Heart left ventricle (tissue), 16 donors: ENCODE measurements around the gene TUT7. TPM values are rescaled to one million over a fixed set of nuclear protein-coding genes. Genes with fewer than 3 reads are reported as not detected.
"Not testable (repeated sequence)": the region's sequence is repeated elsewhere in the genome, so short reads cannot be mapped to it uniquely, and the experiment has no call there.

Experiments used
- ATAC-seq, 4 donors: fragments of 200-7000 bp; cut with Tn5 transposase; one replicate each; pipeline ENCODE4 v1.9.1; 2020 to 2022; ENCODE audit warnings: moderate library complexity in 4 of 4, mild to moderate bottlenecking in 3 of 4, moderate number of reproducible peaks in 1 of 4
- DNase-seq, 5 donors: peaks; one replicate each; pipeline ENCODE4 v3.0.0-alpha.2; 2020
- H3K27ac ChIP-seq, 12 donors: fragments of 200-600 bp; sonication (generic) in 4 of 12; one replicate each; pipeline versions ENCODE4 v1.5.0 to v1.8.0; 2016 to 2022; ENCODE audit warnings: mild to moderate bottlenecking in 2 of 12
- H3K27me3 ChIP-seq, 9 donors: fragments of 200-600 bp; sonication (generic) in 2 of 9; one replicate each; pipeline versions ENCODE4 v1.5.1 to v1.8.0; 2016 to 2022; ENCODE audit warnings: mild to moderate bottlenecking in 3 of 9
- H3K36me3 ChIP-seq, 9 donors: fragments of 200-600 bp; sonication (generic) in 2 of 9; one replicate each; pipeline versions ENCODE4 v1.5.0 to v1.8.0; 2018 to 2022; ENCODE audit warnings: mild to moderate bottlenecking in 2 of 9
- H3K4me1 ChIP-seq, 12 donors: fragments of 200-600 bp; sonication (generic) in 4 of 12; one replicate each; pipeline versions ENCODE4 v1.5.0 to v1.8.0; 2016 to 2022; ENCODE audit warnings: mild to moderate bottlenecking in 3 of 12
- H3K4me3 ChIP-seq, 12 donors: fragments of 200-600 bp; sonication (generic) in 4 of 12; one replicate each; pipeline versions ENCODE4 v1.5.0 to v1.8.0; 2017 to 2022; ENCODE audit warnings: mild to moderate bottlenecking in 9 of 12, moderate library complexity in 4 of 12
- H3K9me3 ChIP-seq, 12 donors: fragments of 200-600 bp; sonication (generic) in 4 of 12; one replicate each; pipeline versions ENCODE4 v1.5.0 to v1.8.0; 2016 to 2022; ENCODE audit warnings: mild to moderate bottlenecking in 1 of 12
- POLR2A ChIP-seq, 2 donors: fragments of 450-650 bp; IDR thresholded peaks; one replicate each; pipeline ENCODE4 v1.6.1; 2017; ENCODE audit warnings: antibody characterized with exemption in 2 of 2, mild to moderate bottlenecking in 2 of 2, moderate library complexity in 2 of 2
- WGBS, 4 donors: extraction: QIAGEN DNeasy Blood & Tissue Kit in 2 of 4; methylation state at CpG; one replicate each; pipeline versions ENCODE4 v1.1.5 to v1.1.7; 2013 to 2018; 5-methylcytosine and 5-hydroxymethylcytosine counted together
- intact Hi-C, 10 donors: fragments of 100-400 bp; cut with DNase I; formaldehyde crosslinking; loops; one replicate each; pipeline versions ENCODE4 v1.11.1 to v1.14.2; 2022
- polyA plus RNA-seq, 2 donors: library from polyadenylated mRNA; stranded (reverse); fragments of 200-250 nt; gene quantifications; one replicate each; pipeline ENCODE4 v1.2.3, GENCODE V29; 2013
- total RNA-seq, 9 donors: library from RNA; depleted of rRNA in 2 of 9; stranded (reverse); fragments of >200 nt in 2 of 9; fragmentation: NEBNext Ultra II Directional in 3 of 9; extraction: Animal tissue kit (Norgen Biotek cat#: 25700) in 3 of 9; gene quantifications; one replicate each; pipeline versions ENCODE4 v1.1.0 to v1.2.4, GENCODE V29; 2016 to 2023
- TF ChIP-seq, protein P1 (sequence below), 12 donors: fragments of 200-600 bp; sonication (generic) in 4 of 12; IDR thresholded peaks; one replicate each; pipeline versions ENCODE4 v1.5.0 to v1.8.0; 2018 to 2022; ENCODE audit warnings: antibody characterized with exemption in 12 of 12, mild to moderate bottlenecking in 5 of 12
- donor health status: ischemic (EF 13 %, LVEDD 7.1; RV severe dilation, severe dysfunction).
- donor health status: healthy with polysubstance abuse.
- donor health status: DM: no; HTN: yes; CAD: no.
- donor health status: DM: no; HTN: no; CAD: no.
- donor health status: ischemic (EF 25% LVEDD 6.9; RV normal size, moderate dysfunction).
- donor health status: ischemic (EF 25% LVEDD 5.7; RV mildly dilated, moderate dysfunction).
- donor health status: healthy.
- donor health status: DM: yes; HTN: yes; CAD: no.
- donor health status: ischemic (EF 35%, LVEDD 5.7; RV mildly dilated, moderate dysfunction).
- donor health status: nonischemic (EF 11% LVEDD 7.7; RV severe dilation, severe dysfunction).
- donor health status: DM: yes; HTN: yes; CAD: no.
- donor health status: PGD.
- donor health status: ischemic (EF 29% LVEDD 5.4; RV normal size, mild dysfunction).
- donor health status: nonischemic (EF 23%, LVEDD 6.1; RV moderate dilation, normal function).

The TUT7 gene
- total and polyA plus RNA-seq, 11 donors = 7.7 to 31.0 (median 12.1) TPM

DNA sequence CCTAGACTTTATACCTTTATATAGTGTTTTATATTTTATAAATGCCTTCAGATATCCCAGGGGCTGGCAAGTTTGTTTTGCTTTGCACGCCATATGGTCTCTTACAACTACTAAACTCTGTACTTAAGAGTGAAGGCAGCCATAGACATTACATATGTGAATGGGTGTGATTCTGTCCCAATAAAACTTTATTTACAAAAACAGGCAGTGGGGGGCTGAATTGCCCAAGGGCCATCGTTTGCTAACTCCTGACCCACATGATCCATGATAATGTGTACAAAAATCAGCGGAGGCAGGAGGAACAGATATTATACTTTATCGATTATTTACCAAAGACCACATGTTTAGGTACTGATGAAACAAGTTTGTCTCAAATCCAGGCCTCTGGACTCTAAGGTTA lies 36.0 kb downstream of the TUT7 start:
- no peaks in the 10 kb centered on the region for H3K9me3 ChIP-seq
- DNase-seq (no peak), ATAC-seq (no peak)
- intact Hi-C loops = no loop called here
- H3K36me3 ChIP-seq = peaks cover 0 to 100% (median 98%) of the 10 kb centered on the region in 9 donors
- 96 to 99% (median 98%) methylated on average over 4 of the region's 4 CpGs for WGBS, 4 donors
- H3K4me1 ChIP-seq = peaks cover 0 to 4% (median 0%) of the 10 kb centered on the region in 12 donors
- no peak for TF ChIP-seq POLR2A (IDR thresholded peaks at IDR 0.05)
- TF ChIP-seq, protein P1, sequence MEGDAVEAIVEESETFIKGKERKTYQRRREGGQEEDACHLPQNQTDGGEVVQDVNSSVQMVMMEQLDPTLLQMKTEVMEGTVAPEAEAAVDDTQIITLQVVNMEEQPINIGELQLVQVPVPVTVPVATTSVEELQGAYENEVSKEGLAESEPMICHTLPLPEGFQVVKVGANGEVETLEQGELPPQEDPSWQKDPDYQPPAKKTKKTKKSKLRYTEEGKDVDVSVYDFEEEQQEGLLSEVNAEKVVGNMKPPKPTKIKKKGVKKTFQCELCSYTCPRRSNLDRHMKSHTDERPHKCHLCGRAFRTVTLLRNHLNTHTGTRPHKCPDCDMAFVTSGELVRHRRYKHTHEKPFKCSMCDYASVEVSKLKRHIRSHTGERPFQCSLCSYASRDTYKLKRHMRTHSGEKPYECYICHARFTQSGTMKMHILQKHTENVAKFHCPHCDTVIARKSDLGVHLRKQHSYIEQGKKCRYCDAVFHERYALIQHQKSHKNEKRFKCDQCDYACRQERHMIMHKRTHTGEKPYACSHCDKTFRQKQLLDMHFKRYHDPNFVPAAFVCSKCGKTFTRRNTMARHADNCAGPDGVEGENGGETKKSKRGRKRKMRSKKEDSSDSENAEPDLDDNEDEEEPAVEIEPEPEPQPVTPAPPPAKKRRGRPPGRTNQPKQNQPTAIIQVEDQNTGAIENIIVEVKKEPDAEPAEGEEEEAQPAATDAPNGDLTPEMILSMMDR (IDR thresholded peaks at IDR 0.05) = no peak
- H3K4me3 ChIP-seq = no peak overlapping the region
- no peak overlapping the region for H3K27ac ChIP-seq
- H3K27me3 ChIP-seq = no peaks in the 10 kb centered on the region

DNA sequence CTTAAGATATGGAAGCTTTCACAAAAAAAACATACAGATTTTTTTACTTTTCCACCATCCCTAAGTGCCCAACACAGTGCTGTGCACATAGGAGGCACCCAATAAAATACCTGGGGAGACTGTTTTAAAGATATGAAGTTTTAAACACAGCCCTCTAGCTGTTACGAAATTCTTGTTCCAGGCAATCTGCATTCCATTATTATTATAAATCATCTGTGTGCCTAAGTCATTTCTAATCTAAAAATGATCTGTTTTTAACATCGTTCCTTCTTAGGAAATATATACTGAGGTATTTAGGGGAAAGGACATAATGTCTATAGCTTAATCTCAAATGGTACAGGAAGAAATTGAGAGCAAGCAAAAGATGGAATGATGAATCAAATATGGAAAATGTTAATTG lies 39.1 kb downstream of the TUT7 start:
- Histone ChIP-seq H3K27me3 (no peaks in the 10 kb centered on the region), H3K4me3 (no peak overlapping the region), H3K4me1 (peaks cover 0 to 4% (median 0%) of the 10 kb centered on the region in 12 donors), H3K36me3 (peaks cover 0 to 86% (median 82%) of the 10 kb centered on the region in 9 donors), H3K27ac (no peak overlapping the region), H3K9me3 (no peaks in the 10 kb centered on the region)
- no peak for ATAC-seq
- TF ChIP-seq, protein P1 (IDR thresholded peaks at IDR 0.05) = no peak
- no peak for TF ChIP-seq POLR2A (IDR thresholded peaks at IDR 0.05)
- intact Hi-C loops = no loop called here
- 43 to 70% (median 65%) methylated on average over 2 of the region's 2 CpGs for WGBS, 4 donors
- no peak for DNase-seq

DNA sequence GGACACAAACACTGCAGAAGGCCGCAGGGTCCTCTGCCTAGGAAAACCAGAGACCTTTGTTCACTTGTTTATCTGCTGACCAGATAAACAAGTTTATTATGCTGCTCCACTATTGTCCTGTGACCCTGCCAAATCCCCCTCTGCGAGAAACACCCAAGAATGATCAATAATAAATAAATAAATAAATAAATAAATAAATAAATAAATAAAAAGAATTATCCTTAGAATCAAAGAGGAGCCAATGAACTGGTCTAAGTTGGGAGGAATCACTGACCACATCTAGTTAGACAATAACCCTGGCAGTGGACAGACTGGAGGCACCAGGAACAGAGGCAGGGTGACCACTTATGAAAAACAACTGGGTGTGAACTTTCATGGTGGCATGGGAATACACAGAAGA lies 41.3 kb downstream of the TUT7 start:
- H3K4me1 ChIP-seq, DNase-seq: not testable (repeated sequence)
- WGBS, 4 donors = 94 to 100% (median 100%) methylated on average over 2 of the region's 2 CpGs

DNA sequence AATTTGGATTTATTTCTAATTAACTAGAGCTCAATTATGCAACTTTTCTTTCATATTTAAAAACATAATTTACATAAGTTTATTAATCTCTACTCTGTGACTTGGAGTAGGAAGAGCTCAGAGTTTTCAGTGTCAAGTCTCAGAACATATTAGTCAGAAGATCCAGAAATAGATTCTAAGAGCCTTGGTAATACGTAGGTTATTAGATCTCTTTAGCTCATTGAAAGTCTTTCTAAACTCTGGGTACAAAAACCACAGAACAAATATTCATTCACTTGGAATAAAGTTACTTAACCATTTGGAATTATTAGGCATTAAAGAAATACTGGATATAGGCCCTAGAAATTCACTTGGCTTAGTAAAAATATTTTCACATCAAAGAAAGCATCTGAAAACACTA lies 45.5 kb downstream of the TUT7 start:
- no peaks in the 10 kb centered on the region for H3K9me3 ChIP-seq
- H3K4me3 ChIP-seq = no peak overlapping the region
- intact Hi-C loops = no loop called here
- TF ChIP-seq, protein P1 (IDR thresholded peaks at IDR 0.05) = no peak
- no peak for TF ChIP-seq POLR2A (IDR thresholded peaks at IDR 0.05)
- DNase-seq = no peak
- 55 to 67% (median 57%) methylated on average over 1 of the region's 1 CpG for WGBS, 4 donors
- no peaks in the 10 kb centered on the region for H3K4me1 ChIP-seq
- H3K27ac ChIP-seq = no peak overlapping the region
- ATAC-seq = peak in 2 of 4 donors; percentile 60 to 79
- H3K36me3 ChIP-seq = peaks cover 0 to 86% (median 84%) of the 10 kb centered on the region in 9 donors
- H3K27me3 ChIP-seq = no peaks in the 10 kb centered on the region

More for the DNA sequence above, 41.3 kb downstream of the TUT7 start:
- intact Hi-C loops, H3K27me3 ChIP-seq, H3K27ac ChIP-seq, ATAC-seq, H3K9me3 ChIP-seq, H3K4me3 ChIP-seq: not testable (repeated sequence)
- peaks cover 0 to 86% (median 82%) of the 10 kb centered on the region in 9 donors for H3K36me3 ChIP-seq

DNA sequence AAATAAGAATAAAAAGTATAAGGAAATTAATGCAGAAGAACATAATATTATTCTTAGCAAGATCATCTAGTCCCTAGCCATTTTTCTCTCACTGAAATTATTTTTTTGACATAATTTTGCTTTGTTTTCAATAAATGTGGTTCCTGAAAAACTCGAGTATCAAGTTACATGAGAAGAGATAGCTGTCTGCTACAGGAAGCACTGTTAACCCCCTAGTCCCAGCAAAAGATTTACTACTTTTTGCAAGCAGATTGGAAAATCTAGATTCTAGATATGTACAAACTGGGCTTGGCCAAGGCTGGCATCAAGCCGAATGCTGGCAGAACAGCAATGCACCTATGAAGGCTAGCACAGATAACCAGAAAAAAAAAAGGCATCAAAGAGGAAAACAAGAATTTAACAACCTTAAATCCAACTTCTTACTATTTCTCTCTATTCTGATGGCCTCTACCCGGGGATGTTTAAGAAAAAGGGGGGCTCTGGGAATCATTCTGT lies 49.9 kb downstream of the TUT7 start:
- TF ChIP-seq, protein P1 (IDR thresholded peaks at IDR 0.05) = no peak
- 62 to 68% (median 65%) methylated on average over 3 of the region's 3 CpGs for WGBS, 4 donors
- H3K9me3 ChIP-seq = no peaks in the 10 kb centered on the region
- H3K4me3 ChIP-seq = no peak overlapping the region
- no peak overlapping the region for H3K27ac ChIP-seq
- intact Hi-C loops = no loop called here
- no peaks in the 10 kb centered on the region for H3K4me1 ChIP-seq
- ATAC-seq (no peak), DNase-seq (no peak)
- H3K36me3 ChIP-seq = peaks cover 0 to 100% (median 100%) of the 10 kb centered on the region in 9 donors
- no peaks in the 10 kb centered on the region for H3K27me3 ChIP-seq
